WI38 (cell line): ENCODE measurements around the gene PROCR.
A peak's percentile ranks its signal among the peaks of the same experiment; 100 is the strongest.
"Not testable (repeated sequence)": the region's sequence is repeated elsewhere in the genome, so short reads cannot be mapped to it uniquely, and the experiment has no call there.

Experiments
- H3K4me3 ChIP-seq: 2 replicates; pipeline ENCODE4 v1.5.1; 2011; ENCODE audit warnings: low read depth, mild to moderate bottlenecking, control low read depth, low read length
- TF ChIP-seq, protein P1 (sequence below): IDR thresholded peaks from 2 replicates; pipeline ENCODE4 v1.5.1; 2012; ENCODE audit warnings: low read depth, mild to moderate bottlenecking, control low read depth, low read length

The PROCR gene

DNA sequence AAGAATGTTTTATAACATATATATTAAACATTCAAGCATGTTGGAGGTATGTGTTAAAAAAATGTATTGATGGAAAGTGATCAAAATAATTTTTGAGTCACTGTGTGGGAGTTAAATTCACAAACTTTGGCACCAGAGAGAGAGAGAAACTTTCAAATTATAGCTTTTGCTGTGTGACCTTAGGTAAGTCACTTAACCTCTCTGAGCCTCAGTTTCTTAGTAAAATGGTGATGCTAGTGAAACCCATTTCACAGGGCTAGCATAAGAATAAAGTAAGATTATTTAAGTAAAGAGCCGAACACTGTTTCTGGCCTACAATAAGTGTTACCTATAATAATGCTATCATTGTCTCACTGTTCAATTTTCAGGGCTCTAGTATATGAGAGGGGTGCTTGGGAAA lies 4.1 kb upstream of the PROCR start:
- no peak overlapping the region for H3K4me3 ChIP-seq
- TF ChIP-seq, protein P1, sequence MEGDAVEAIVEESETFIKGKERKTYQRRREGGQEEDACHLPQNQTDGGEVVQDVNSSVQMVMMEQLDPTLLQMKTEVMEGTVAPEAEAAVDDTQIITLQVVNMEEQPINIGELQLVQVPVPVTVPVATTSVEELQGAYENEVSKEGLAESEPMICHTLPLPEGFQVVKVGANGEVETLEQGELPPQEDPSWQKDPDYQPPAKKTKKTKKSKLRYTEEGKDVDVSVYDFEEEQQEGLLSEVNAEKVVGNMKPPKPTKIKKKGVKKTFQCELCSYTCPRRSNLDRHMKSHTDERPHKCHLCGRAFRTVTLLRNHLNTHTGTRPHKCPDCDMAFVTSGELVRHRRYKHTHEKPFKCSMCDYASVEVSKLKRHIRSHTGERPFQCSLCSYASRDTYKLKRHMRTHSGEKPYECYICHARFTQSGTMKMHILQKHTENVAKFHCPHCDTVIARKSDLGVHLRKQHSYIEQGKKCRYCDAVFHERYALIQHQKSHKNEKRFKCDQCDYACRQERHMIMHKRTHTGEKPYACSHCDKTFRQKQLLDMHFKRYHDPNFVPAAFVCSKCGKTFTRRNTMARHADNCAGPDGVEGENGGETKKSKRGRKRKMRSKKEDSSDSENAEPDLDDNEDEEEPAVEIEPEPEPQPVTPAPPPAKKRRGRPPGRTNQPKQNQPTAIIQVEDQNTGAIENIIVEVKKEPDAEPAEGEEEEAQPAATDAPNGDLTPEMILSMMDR = no peak

DNA sequence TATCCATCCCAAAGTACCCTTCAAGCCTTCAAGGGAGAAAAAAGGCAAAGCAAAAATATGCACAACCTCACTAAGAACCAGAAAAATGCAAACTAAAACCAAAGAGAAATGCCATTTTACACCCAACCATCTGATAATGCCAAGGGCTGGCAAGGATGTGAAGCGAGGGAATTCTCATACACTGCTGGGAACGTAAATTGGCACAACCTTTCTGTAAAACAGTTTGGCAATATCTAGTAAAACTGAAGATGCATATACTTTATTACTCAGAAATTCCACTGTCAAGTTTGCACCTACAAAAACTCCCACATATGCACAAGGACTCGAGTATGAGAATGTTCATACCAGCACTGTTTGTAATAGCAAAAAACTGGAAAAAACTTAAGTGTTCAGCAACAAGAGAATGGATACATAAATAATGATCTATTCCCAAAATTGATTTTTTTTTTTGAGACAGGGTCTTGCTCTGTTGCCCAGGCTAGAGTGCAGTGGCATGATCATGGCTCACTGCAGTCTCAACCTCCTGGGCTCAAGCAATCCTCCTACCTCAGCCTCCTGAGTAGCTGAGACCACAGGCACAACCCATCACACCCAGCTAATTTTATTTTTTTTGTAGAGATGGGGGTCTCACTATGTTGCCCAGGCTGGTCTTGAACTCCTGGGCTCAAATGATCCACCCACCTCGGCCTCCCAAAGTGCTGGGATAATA lies 3.0 kb upstream of the PROCR start:
- not testable (repeated sequence) for H3K4me3 ChIP-seq

DNA sequence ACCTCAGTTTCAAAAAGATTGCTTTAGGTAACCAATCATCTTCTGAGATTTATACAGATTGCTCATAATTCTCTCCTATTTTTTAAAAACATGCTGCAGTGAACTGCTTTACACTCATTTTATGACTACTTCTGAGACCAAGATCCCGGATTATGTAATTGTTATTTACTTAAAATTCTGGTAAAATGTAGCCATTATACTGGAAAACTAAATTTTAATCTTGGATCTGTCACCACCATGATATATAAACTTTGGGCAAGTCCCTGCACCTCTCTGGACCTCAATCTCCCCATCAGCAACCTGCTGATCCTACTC lies 477 bp upstream of the PROCR start:
- H3K4me3 ChIP-seq = peak overlapping the region; percentile 65
- TF ChIP-seq, protein P1 = no peak

DNA sequence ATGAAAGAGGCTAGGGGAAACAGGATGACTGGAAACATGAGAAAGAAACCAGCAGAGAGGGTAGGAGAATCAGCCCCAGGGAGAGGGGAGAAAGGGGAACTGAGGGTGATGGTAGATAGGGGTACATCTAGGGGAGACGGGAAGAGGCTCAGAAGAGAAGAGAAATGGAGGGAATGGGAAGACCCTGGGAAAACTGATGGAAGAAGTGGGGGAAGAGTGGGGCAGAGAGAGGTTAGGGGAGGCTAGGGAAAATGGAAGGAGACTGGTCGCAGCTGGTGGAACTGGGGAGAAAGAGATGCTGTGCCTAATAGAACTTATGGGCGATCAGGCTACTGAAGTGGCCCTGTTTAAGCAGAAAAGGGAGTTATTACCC lies 548 bp downstream of the PROCR start:
- TF ChIP-seq, protein P1 = no peak
- H3K4me3 ChIP-seq = peak overlapping the region; percentile 65

DNA sequence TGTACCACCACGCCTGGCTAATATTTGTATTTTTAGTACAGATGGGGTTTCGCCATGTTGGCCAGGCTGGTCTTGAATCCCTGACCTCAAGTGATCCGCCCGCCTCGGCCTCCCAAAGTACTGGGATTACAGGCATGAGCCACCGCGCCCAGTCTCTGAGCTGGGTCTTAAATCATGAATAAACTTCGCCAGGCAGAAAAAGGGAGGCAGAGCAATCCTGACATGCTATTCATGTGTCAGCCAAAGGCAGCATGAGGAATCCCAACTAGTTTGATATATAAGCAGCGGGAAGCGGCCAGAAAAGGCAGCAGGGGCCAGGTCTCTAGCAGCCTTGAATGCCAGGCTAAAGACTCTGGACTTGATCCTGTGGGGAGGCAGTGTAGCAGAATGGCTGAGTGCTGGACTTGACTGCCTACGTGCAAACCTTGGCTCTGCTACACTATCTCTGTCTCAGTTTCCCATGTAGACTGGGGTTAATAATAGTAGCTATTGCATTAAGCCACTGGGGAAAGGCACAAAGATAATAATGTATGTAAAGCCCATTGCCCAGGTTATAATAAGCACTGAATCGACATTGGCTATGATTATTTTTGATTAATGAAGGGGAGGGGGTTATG lies 1.8 kb downstream of the PROCR start:
- TF ChIP-seq, protein P1 = no peak
- no peak overlapping the region for H3K4me3 ChIP-seq

DNA sequence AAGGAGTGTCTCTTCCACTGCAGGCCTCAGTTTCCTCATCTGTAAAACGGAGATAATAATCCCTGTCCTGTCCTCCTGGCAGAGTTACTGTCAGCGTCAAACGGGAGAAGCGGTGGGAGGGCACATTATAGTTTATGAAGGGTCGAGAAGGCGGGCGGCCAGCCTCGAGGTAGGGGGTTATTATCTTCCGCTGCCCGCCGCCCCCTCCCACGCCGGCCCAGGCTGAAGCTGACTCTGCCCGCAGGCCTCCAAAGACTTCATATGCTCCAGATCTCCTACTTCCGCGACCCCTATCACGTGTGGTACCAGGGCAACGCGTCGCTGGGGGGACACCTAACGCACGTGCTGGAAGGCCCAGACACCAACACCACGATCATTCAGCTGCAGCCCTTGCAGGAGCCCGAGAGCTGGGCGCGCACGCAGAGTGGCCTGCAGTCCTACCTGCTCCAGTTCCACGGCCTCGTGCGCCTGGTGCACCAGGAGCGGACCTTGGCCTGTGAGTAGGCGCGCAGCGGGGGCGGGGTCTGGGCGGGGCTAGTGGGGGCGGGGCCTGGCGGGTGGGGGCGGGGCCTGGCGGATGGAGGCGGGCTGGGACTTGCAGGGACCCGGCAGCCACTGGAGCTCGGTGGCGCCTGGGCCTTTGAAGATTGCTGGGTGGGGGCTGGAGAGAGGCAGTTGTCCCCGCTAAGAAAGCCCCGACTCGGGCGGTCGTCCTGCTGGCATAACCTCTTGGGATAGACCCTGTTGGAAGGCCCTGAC lies 2.8 kb downstream of the PROCR start:
- TF ChIP-seq, protein P1 = no peak
- H3K4me3 ChIP-seq = no peak overlapping the region

DNA sequence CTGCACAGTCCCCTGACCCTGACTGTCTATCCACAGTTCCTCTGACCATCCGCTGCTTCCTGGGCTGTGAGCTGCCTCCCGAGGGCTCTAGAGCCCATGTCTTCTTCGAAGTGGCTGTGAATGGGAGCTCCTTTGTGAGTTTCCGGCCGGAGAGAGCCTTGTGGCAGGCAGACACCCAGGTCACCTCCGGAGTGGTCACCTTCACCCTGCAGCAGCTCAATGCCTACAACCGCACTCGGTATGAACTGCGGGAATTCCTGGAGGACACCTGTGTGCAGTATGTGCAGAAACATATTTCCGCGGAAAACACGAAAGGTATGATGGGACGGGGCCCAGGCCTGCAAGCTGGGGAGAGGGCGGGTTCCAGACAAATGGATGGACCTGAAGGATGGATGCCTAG lies 4.3 kb downstream of the PROCR start:
- H3K4me3 ChIP-seq = no peak overlapping the region
- TF ChIP-seq, protein P1 = no peak
